HG02938 (cell line): ENCODE data around the gene EFEMP1.
"Not testable (repeated sequence)": the region's sequence is repeated elsewhere in the genome, so short reads cannot be mapped to it uniquely, and the experiment has no call there.

Source experiments
- ATAC-seq: cut with Tn5 transposase; IDR thresholded peaks from one replicate; pipeline ENCODE4 v1.9.1; 2021; ENCODE audit warnings: mild to moderate bottlenecking, moderate library complexity; ENCODE audit not compliant: unreplicated experiment

The EFEMP1 gene

DNA sequence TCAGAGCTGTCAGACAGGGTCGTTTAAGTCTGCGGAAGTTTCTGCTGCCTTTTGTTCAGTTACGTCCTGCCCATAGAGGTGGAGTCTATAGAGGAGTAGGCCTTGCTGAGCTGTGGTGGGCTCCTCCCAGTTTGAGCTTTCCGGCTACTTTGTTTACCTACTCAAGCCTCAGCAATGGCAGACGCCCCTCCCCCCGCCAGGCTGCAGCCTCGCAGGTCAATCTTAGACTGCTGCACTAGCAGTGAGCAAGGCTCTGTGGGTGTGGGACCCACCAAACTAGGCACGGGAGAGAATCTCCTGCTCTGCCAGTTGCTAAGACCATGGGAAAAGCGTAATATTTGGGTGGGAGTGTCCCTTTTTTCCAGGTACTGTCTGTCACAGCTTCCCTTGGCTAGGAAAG is 86.5 kb downstream of the EFEMP1 start:
- ATAC-seq = no peak

DNA sequence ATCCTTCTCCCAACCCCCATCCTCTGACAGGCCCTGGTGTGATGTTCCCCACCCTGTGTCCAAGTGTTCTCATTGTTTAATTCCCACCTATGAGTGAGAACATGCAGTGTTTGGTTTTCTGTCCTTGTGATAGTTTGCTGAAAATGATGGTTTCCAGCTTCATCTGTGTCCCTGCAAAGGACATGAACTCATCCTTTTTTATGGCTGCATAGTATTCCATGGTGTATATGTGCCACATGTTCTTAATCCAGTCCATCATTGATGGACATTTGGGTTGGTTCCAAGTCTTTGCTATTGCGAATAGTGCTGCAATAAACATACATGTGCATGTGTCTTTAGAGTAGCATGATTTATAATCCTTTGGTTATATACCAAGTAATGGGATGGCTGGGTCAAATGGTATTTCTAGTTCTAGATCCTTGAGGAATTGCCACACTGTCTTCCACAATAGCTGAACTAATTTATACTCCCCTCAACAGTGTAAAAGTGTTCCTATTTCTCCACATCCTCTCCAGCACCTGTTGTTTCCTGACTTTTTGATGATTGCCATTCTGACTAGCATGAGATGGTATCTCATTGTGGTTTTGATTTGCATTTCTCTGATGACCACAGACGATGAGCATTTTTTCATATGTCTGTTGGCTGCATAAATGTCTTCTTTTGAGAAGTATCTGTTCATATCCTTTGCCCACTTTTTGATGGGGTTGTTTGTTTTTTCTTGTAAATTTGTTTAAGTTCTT is 91.7 kb downstream of the EFEMP1 start:
- ATAC-seq = not testable (repeated sequence)

- no peak for ATAC-seq
These were observed 95.7 kb downstream of the EFEMP1 start for GRCh38 chr2:55827855-55828254.

DNA sequence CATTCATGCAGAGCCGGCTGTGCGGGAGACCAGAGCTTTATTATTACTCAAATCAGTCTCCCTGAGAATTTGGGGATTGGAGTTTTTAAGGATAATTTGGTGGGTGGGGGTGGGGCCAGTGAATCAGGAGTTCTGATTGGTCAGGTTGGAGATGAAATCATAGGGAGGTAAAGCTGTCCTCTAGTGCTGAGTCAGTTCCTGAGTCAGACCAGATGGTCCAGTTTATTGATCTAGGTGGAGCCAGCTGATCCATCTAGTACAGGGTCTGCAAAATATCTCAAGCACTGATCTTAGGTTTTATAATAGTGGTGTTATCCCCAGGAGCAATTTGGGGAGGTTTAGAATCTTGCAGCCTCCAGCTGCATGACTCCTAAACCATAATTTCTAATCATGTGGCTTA is 96.2 kb downstream of the EFEMP1 start:
- not testable (repeated sequence) for ATAC-seq

- ATAC-seq = no peak
These were observed 97.3 kb downstream of the EFEMP1 start for GRCh38 chr2:55826246-55826645.

DNA sequence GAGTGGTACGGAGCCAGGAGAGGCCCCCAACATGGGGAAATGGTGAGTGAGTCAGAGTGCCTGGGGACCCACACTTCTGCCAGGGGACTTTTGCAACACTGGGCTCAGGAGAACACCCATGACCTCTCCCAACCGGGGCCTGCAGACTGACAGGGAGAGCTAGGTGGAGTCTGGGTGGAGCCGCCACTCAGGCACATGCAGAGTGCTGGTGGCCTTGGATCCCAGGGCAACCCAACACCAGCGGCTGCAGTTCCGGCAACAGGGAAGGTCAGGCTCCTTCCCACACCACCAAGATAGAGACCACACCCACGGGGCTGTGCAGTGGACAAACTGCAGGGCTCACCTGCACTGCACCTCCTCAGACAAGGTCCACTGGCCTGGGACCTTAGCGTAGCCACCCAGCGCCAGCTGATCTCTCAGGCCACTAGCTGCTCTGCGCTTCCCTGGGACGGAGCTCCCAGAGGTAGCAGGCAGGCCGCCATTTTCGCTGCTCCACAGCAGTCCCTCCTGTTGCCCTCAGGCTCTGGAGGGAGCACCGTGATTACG is 99.0 kb downstream of the EFEMP1 start:
- ATAC-seq = no peak
